ENCODE data around the gene RCN1. TPM values are rescaled to one million over a fixed set of nuclear protein-coding genes. Genes with fewer than 3 reads are reported as not detected.

The RCN1 gene
- total RNA-seq, 1 experiment from 2014 or later = 99.8 TPM

DNA sequence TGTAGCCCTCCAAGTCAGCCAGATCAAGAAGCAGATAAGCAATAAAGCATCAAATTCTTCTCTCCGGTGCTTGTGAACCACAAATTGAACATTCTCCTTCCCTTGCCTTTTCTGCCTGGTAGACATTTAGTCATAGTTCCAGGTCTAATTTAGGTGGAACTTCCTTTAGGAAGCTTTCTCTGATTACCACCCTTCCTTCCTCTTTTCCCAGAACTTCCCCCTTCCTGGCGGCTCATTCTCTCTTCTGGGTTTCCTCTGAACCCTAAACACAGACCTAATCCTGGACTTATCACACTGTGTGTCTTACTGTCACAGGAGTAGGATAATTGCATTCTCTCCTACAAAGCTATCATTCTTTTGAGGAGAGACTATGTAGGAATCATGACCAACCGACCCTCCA lies 61.9 kb downstream of the RCN1 start:
- ATAC-seq (no peak), DNase-seq (ENCODE audit: low read depth, low spot score) (no peak)
- intact Hi-C loops (cut with micrococcal nuclease) = no loop called here
- RAD21 ChIA-PET (ENCODE audit: low non-redundant PET in 1 of 2, low total read pairs in 2 of 2, uncharacterized antibody in 2 of 2, unreplicated experiment in 2 of 2) = no interaction called here
- no TSS peak for BruUV-seq (replicated peaks)
- Histone ChIP-seq H3K4me3 (replicated peaks in 1 of 2; ENCODE audit: low read depth in 1 of 2, low read length in 2 of 2) (no peak overlapping the region), H3K27ac (ENCODE audit: low read depth, low read length) (no peak overlapping the region), H3K4me1 (ENCODE audit: control insufficient read depth in 1 of 2, insufficient read depth in 2 of 2, low read length in 2 of 2) (0 out of 4 replicates have a peak, but pooled peaks cover 0 to 2% of the 10 kb centered on the region in 2 experiments), H3K79me2 (ENCODE audit: insufficient read depth, low read length) (no peaks in the 10 kb centered on the region), H2AFZ (ENCODE audit: low read depth, low read length, poor library complexity, severe bottlenecking) (no peak overlapping the region), H4K20me1 (ENCODE audit: insufficient read depth) (no peaks in the 10 kb centered on the region), H3K27me3 (ENCODE audit: insufficient read depth, low read length) (no peaks in the 10 kb centered on the region), H3K9me3 (ENCODE audit: control insufficient read depth in 1 of 2, insufficient read depth in 1 of 2, low read depth in 1 of 2, low read length in 2 of 2) (no peaks in the 10 kb centered on the region), H3K4me2 (ENCODE audit: low read length) (no peak overlapping the region), H3K36me3 (ENCODE audit: control insufficient read depth in 1 of 2, insufficient read depth in 2 of 2, low read length in 2 of 2) (no peaks in the 10 kb centered on the region), H3K9ac (ENCODE audit: low read length) (no peak overlapping the region), H3K9me2 (ENCODE audit: insufficient read depth) (no peaks in the 10 kb centered on the region)
- CTCF ChIA-PET = interaction anchor here (1.6 kb wide), 1 partner anchor 102 kb away, joined by 4 read pairs; no protein-coding TSS in a partner anchor
- POLR2A ChIA-PET = no interaction called here
- TF ChIP-seq, protein P1, sequence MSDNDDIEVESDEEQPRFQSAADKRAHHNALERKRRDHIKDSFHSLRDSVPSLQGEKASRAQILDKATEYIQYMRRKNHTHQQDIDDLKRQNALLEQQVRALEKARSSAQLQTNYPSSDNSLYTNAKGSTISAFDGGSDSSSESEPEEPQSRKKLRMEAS (IDR thresholded peaks at IDR 0.05) = no peak
- TF ChIP-seq ZFX (IDR thresholded peaks at IDR 0.05) (no peak), CBX3 (IDR thresholded peaks at IDR 0.05; ENCODE audit: low read depth) (no peak), POLR2A (IDR thresholded peaks at IDR 0.05; ENCODE audit: borderline replicate concordance, extremely low read depth, insufficient read depth, insufficient read length) (no peak)

DNA sequence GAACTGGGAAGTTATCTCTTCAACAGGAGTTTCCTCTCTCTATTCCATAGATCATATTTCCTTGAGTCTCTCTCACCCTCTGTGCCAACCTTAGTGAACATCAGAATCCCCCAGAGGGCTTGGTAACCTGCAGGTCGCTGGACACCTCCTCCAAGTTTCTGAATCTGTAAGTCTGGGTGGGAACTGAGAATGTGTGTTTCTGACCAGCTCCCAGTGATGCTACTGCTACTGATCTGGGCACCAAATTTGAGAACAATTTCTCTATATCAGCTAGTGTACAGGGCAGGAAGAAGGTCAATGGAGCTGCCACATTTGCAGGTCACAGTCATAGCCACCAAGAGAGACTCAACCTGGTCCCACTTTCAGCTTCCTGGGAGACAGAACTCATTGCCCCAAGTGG lies 62.9 kb downstream of the RCN1 start:
- Histone ChIP-seq H3K4me3 (replicated peaks in 1 of 2; ENCODE audit: low read depth in 1 of 2, low read length in 2 of 2) (no peak overlapping the region), H2AFZ (ENCODE audit: low read depth, low read length, poor library complexity, severe bottlenecking) (no peak overlapping the region), H3K9ac (ENCODE audit: low read length) (no peak overlapping the region), H4K20me1 (ENCODE audit: insufficient read depth) (no peaks in the 10 kb centered on the region), H3K79me2 (ENCODE audit: insufficient read depth, low read length) (no peaks in the 10 kb centered on the region), H3K4me2 (ENCODE audit: low read length) (no peak overlapping the region), H3K9me3 (ENCODE audit: control insufficient read depth in 1 of 2, insufficient read depth in 1 of 2, low read depth in 1 of 2, low read length in 2 of 2) (no peaks in the 10 kb centered on the region), H3K9me2 (ENCODE audit: insufficient read depth) (no peaks in the 10 kb centered on the region), H3K27me3 (ENCODE audit: insufficient read depth, low read length) (no peaks in the 10 kb centered on the region), H3K36me3 (ENCODE audit: control insufficient read depth in 1 of 2, insufficient read depth in 2 of 2, low read length in 2 of 2) (no peaks in the 10 kb centered on the region), H3K27ac (ENCODE audit: low read depth, low read length) (no peak overlapping the region), H3K4me1 (ENCODE audit: control insufficient read depth in 1 of 2, insufficient read depth in 2 of 2, low read length in 2 of 2) (0 out of 4 replicates have a peak, but pooled peaks cover 0 to 2% of the 10 kb centered on the region in 2 experiments)
- intact Hi-C loops (cut with micrococcal nuclease) = loop anchor here (1.0 kb wide), 1 partner anchor 101 kb away; no protein-coding TSS in a partner anchor
- BruUV-seq (replicated peaks) = no TSS peak
- ATAC-seq = no peak
- DNase-seq (ENCODE audit: low read depth, low spot score) = no peak
- ChIA-PET CTCF (interaction anchor here (0.7 to 1.6 kb wide), 6 partner anchors 12 to 147 kb away, joined by 3 to 6 read pairs (median 4); no protein-coding TSS in a partner anchor), POLR2A (no interaction called here), RAD21 (ENCODE audit: low non-redundant PET in 1 of 2, low total read pairs in 2 of 2, uncharacterized antibody in 2 of 2, unreplicated experiment in 2 of 2) (no interaction called here)
- TF ChIP-seq, protein P2, sequence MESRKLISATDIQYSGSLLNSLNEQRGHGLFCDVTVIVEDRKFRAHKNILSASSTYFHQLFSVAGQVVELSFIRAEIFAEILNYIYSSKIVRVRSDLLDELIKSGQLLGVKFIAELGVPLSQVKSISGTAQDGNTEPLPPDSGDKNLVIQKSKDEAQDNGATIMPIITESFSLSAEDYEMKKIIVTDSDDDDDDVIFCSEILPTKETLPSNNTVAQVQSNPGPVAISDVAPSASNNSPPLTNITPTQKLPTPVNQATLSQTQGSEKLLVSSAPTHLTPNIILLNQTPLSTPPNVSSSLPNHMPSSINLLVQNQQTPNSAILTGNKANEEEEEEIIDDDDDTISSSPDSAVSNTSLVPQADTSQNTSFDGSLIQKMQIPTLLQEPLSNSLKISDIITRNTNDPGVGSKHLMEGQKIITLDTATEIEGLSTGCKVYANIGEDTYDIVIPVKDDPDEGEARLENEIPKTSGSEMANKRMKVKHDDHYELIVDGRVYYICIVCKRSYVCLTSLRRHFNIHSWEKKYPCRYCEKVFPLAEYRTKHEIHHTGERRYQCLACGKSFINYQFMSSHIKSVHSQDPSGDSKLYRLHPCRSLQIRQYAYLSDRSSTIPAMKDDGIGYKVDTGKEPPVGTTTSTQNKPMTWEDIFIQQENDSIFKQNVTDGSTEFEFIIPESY (IDR thresholded peaks at IDR 0.05; ENCODE audit: extremely low read depth, insufficient replicate concordance, low read length) = no peak
- no peak for TF ChIP-seq SIN3A (IDR thresholded peaks at IDR 0.05; ENCODE audit: low read depth)
- TF ChIP-seq CEBPB (IDR thresholded peaks at IDR 0.05; ENCODE audit: low read depth) = no peak
- TF ChIP-seq, protein P3, sequence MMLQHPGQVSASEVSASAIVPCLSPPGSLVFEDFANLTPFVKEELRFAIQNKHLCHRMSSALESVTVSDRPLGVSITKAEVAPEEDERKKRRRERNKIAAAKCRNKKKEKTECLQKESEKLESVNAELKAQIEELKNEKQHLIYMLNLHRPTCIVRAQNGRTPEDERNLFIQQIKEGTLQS (IDR thresholded peaks at IDR 0.05) = no peak
- no peak for TF ChIP-seq ELF1 (IDR thresholded peaks at IDR 0.05; ENCODE audit: borderline replicate concordance, low read depth)
- TF ChIP-seq JUND (IDR thresholded peaks at IDR 0.05) = no peak
- TF ChIP-seq CBX3 (IDR thresholded peaks at IDR 0.05; ENCODE audit: low read depth) = no peak
